Epithelial cell of prostate (primary cell): ENCODE results near the gene OSGEP.

Experiments
- DNase-seq: peaks from one replicate; pipeline ENCODE4 v3.0.0-alpha.2; 2011; ENCODE audit warnings: low read depth, low spot score
- H3K27ac ChIP-seq: fragments of 450-650 bp; 2 replicates; pipeline ENCODE4 v1.5.1; 2017; ENCODE audit warnings: mild to moderate bottlenecking

Gene OSGEP

GRCh38 chr14:20454516-20455354, at the start of gene OSGEP, which contains the start of gene APEX1:
OSGEP (minus strand) TSS chr14:20454812; CDS start chr14:20454683, 129 bp downstream.
APEX1 (plus strand) TSS chr14:20455226; CDS start chr14:20455646, 420 bp downstream.
- H3K27ac ChIP-seq: peak within 1 kb of the TSS; percentile 92
- DNase-seq: peak; percentile 94

DNA sequence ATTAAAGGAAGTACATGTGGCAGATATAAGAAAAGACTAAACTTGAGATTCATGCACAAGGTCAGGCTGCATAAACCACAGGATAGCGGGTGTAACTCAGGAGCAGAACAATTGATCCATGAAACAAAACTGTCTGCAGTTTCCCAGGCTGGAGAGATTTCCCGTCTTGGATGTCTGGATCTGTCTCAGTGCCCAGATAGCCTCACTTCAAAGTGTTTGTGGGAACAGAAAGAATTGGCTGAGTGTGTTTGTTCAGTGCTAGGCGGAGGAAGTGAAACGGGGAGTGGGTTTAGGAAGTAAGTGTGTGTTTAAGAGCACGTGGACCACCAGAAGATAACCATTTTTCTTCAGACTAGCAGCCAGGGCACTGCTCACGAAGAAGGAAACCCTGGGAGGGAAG, 49.3 kb upstream of the OSGEP start:
- no peak for DNase-seq
- no peak overlapping the region for H3K27ac ChIP-seq

DNA sequence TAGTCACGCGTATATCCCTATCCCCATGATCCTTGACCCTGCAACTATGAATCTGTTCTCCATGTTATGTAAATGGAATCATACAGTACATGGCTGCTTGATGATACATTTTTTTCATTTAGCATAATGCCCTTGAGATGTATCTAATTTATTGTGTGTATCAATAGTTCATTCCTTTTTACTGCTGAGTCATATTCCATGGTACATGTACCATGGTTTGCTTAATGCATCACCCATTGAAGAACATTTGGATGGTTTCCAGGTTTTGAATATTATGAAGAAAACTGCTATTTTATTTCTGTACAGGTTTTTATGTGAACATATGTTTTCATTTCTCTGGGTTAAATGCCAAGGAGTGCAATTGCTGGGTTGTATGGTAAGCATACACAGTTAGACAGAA, 46.7 kb upstream of the OSGEP start:
- no peak overlapping the region for H3K27ac ChIP-seq
- DNase-seq: peak; percentile 52

- H3K27ac ChIP-seq: no peak overlapping the region
- no peak for DNase-seq
Observed at GRCh38 chr14:20499881-20500280, 45.3 kb upstream of the OSGEP start.

- DNase-seq: no peak
Observed at GRCh38 chr14:20499108-20499507, 44.5 kb upstream of the OSGEP start.

DNA sequence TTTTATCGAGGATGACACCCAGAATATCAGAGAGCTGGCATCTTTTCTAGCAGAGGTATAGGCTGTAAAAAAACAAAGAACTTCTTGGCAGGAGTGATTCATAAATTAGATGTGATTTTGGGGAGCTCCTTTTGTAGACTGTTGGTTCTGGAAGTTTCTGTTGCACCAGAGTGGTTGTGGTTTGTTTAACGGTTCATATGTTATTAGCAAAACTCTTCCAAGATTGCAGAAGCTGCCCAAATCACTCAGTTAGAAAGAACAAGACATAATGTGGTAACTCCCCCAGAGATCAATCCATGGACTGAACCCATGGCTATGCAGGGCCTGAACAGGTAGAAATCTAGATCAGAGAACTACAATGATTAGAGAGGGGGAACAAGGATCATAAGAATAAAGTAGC, 44.0 kb upstream of the OSGEP start:
- no peak overlapping the region for H3K27ac ChIP-seq
- DNase-seq: no peak

More at GRCh38 chr14:20499108-20499507, 44.5 kb upstream of the OSGEP start:
- H3K27ac ChIP-seq: no peak overlapping the region

GRCh38 chr14:20494935-20495766, 40.5 kb upstream of the OSGEP start:
- peak overlapping the region; percentile 73 for H3K27ac ChIP-seq
- no peak for DNase-seq

DNA sequence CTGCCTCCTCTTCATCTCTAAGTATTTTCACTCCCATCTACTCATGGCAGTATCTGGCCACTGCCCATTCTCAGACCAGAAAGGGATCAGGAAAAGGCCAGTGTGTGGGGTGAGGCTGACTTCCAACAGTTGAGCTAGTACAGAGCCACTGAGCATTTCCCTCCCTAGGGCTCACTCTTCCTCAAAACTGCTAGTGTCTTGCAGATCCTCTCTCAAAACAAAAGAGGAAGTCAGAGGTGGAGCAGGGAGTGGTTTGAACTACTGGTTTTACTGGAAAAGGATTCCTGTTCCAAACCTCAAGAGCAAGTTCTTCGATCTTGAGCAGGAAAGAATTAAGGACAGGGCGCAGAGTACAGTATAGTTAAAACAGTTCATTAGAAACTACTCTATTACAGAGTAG, 39.0 kb upstream of the OSGEP start:
- DNase-seq: no peak
- peak overlapping the region; percentile 73 for H3K27ac ChIP-seq

DNA sequence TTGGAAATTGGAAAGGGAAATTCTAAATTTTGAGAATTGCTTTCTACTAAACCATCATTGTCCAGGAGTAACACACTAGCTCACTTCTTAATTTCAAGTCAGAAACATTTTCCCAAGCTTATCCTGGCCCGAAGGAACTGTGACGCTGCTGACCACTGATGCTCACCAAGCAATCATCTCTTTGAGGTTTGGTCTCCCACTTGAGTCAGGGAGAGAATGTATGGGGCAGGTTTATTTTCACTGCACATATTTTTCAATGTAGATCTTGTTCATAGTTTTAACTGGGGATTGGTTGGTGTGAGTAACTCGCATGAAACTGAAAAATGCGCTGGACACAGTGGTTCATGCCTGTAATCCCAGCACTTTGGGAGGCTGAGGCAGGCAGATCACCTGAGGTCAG, 37.9 kb upstream of the OSGEP start:
- no peak for DNase-seq
- peak overlapping the region; percentile 73 for H3K27ac ChIP-seq

GRCh38 chr14:20490563-20490962, 36.0 kb upstream of the OSGEP start:
- DNase-seq: no peak
- H3K27ac ChIP-seq: peak overlapping the region; percentile 68

- no peak for DNase-seq
- H3K27ac ChIP-seq: peak overlapping the region; percentile 68
Observed at GRCh38 chr14:20489093-20489994, 34.7 kb upstream of the OSGEP start.

- no peak overlapping the region for H3K27ac ChIP-seq
- DNase-seq: no peak
Observed at GRCh38 chr14:20487396-20487725, 32.7 kb upstream of the OSGEP start.

DNA sequence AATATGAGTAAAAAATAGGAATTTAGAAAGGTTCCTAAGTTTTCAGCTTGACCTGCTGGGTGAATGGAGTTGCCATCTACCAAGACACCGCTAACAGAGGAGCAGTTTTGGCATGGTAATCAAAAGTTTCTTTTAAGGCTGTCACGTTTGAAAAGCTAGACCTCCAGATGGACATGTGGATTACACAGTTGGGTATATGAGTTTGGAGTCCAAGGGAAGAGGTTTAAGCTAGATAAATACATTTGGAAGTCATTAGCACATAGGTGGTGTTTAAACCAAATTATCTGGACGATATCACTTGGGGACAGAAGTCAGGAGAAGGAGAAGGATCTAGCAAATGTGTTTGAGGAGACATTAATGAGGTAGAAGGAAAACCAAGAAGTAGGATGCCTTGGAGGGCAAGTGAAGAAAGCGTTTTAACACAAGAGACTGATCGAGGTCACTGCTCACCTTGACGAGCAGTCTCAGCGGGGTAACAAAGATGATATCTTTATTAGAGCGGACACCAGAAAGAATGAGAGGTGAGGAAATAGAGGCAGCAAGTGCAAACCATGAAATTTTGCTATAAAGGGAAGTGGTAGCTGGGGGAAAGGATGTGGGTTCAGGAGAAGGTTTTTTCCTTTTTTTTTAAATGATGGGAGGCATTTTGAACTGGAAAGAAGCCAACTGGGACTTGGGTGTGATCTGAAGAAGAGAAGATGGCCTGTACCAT, 32.2 kb upstream of the OSGEP start:
- no peak overlapping the region for H3K27ac ChIP-seq
- DNase-seq: no peak

DNA sequence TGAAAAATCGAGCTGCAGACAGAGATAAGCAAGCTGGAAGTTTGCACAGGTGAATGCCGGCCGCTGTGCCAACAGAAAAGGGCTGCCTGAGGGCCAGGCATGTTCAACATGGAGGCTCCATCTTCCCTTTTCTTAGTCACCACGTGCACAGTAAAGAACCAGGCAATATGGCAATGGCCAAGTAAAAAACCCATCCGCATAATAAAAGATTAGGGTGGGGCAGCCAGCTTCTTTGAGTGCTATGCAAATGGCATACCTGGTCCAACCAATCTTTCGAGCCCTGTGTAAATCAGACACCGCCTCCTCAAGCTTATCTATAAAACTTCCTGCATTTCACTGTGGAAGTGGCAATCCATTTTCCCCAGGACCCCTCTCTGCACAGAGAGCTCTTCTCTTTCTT, 31.3 kb upstream of the OSGEP start:
- H3K27ac ChIP-seq: no peak overlapping the region
- no peak for DNase-seq

- no peak for DNase-seq
Observed at GRCh38 chr14:20482382-20482781, 27.8 kb upstream of the OSGEP start.

DNA sequence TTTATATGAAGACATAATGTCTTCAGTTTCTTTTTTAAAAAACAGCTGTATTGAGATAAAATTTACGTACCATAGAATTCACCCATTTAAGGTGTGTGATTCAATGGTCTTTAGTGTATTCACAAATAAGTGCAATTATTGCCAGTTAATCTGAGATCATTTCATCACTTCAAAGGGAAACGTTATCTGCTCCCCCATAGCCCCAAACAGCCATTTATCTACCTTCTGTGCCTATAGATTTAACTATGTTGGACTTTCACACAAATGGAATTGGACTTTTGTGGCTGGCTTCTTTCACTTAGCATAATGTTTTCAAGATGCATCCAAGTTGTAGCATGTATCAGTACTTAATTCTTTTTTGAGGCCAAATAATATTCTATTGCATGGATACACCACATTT, 24.3 kb upstream of the OSGEP start:
- H3K27ac ChIP-seq: no peak overlapping the region
- DNase-seq: no peak

More at GRCh38 chr14:20482382-20482781, 27.8 kb upstream of the OSGEP start:
- no peak overlapping the region for H3K27ac ChIP-seq

GRCh38 chr14:20477211-20477876, 22.7 kb upstream of the OSGEP start:
- no peak for DNase-seq
- H3K27ac ChIP-seq: peak overlapping the region; percentile 47

- DNase-seq: no peak
- H3K27ac ChIP-seq: peak overlapping the region; percentile 47
Observed at GRCh38 chr14:20476776-20477175, 22.2 kb upstream of the OSGEP start.

- DNase-seq: no peak
- H3K27ac ChIP-seq: no peak overlapping the region
Observed at GRCh38 chr14:20472536-20473169, 18.0 kb upstream of the OSGEP start.
